Tibial nerve (tissue), 4 donors: ENCODE measurements around the gene DGUOK. TPM values are rescaled to one million over a fixed set of nuclear protein-coding genes. Genes with fewer than 3 reads are reported as not detected.

Experiments
- DNase-seq, 2 donors: peaks; one replicate each; pipeline ENCODE4 v3.0.0-alpha.2; 2019; ENCODE audit warnings: low spot score in 2 of 2
- H3K27ac ChIP-seq, 4 donors: fragments of 200-600 bp; sonication (generic) in 3 of 4; one replicate each; pipeline ENCODE4 v1.5.1; 2017 to 2019; ENCODE audit warnings: mild to moderate bottlenecking in 1 of 4
- H3K27me3 ChIP-seq, 2 donors: fragments of 200-600 bp; sonication (generic) in 1 of 2; one replicate each; pipeline versions ENCODE4 v1.5.1 to v1.6.0; 2017 to 2019
- H3K36me3 ChIP-seq, 3 donors: fragments of 200-600 bp; sonication (generic); one replicate each; pipeline ENCODE4 v1.5.1; 2018 to 2019
- H3K4me1 ChIP-seq, 4 donors: fragments of 200-600 bp; sonication (generic) in 3 of 4; one replicate each; pipeline ENCODE4 v1.5.1; 2017 to 2019
- H3K4me3 ChIP-seq, 4 donors: fragments of 200-600 bp; sonication (generic) in 3 of 4; one replicate each; pipeline ENCODE4 v1.5.1; 2017 to 2019; ENCODE audit warnings: mild to moderate bottlenecking in 1 of 4, moderate library complexity in 1 of 4
- H3K9me3 ChIP-seq, 4 donors: fragments of 200-600 bp; sonication (generic) in 3 of 4; one replicate each; pipeline ENCODE4 v1.5.1; 2017 to 2019
- CTCF ChIP-seq, 5 experiments: fragments of 200-600 bp in 3 of 5; fragments of 450-650 bp in 2 of 5; sonication (generic) in 3 of 5; IDR thresholded peaks; one replicate each; pipeline ENCODE4 v1.5.1; 2016 to 2019; ENCODE audit warnings: antibody characterized with exemption in 5 of 5, mild to moderate bottlenecking in 3 of 5, moderate library complexity in 2 of 5
- EP300 ChIP-seq, 2 donors: sonication (generic); formaldehyde crosslinking; IDR thresholded peaks; one replicate each; pipeline ENCODE4 v1.6.1; 2017; ENCODE audit warnings: antibody characterized with exemption in 2 of 2, mild to moderate bottlenecking in 1 of 2
- POLR2A ChIP-seq, 2 donors: fragments of 450-650 bp; IDR thresholded peaks; one replicate each; pipeline ENCODE4 v1.6.1; 2017; ENCODE audit warnings: antibody characterized with exemption in 2 of 2, mild to moderate bottlenecking in 2 of 2, moderate library complexity in 2 of 2
- WGBS, 2 donors: methylation state at CpG; one replicate each; pipeline ENCODE4 v1.1.5; 2018; 5-methylcytosine and 5-hydroxymethylcytosine counted together
- total RNA-seq, 4 donors: library from RNA; depleted of rRNA; stranded (reverse); fragments of >200 nt; gene quantifications; one replicate each; pipeline ENCODE4 v1.1.0, GENCODE V29; 2016

The DGUOK gene
- total RNA-seq, 4 donors from 2014 or later, result 36.9 to 63.9 (median 44.0) TPM

- TF ChIP-seq CTCF (IDR thresholded peaks at IDR 0.05) (no peak), EP300 (IDR thresholded peaks at IDR 0.05) (no peak), POLR2A (IDR thresholded peaks at IDR 0.05) (no peak)
- no peak for DNase-seq
- H3K36me3 ChIP-seq, result no peaks in the 10 kb centered on the region
- H3K9me3 ChIP-seq, result no peaks in the 10 kb centered on the region
- H3K27ac ChIP-seq, result no peak overlapping the region
- H3K4me1 ChIP-seq, result peaks cover 0 to 34% (median 6%) of the 10 kb centered on the region in 4 donors
- H3K27me3 ChIP-seq, result no peaks in the 10 kb centered on the region
- 66 to 67% methylated on average over 8 of the region's 8 CpGs for WGBS, 2 donors
- H3K4me3 ChIP-seq, result no peak overlapping the region
Measured at GRCh38 chr2:73998451-73998850, 71.8 kb downstream of the DGUOK start.

GRCh38 chr2:73998933-73999332 lies 72.3 kb downstream of the DGUOK start:
- no peak for DNase-seq
- no peaks in the 10 kb centered on the region for H3K36me3 ChIP-seq
- TF ChIP-seq POLR2A (IDR thresholded peaks at IDR 0.05), result no peak
- no peak for TF ChIP-seq EP300 (IDR thresholded peaks at IDR 0.05)
- TF ChIP-seq CTCF (IDR thresholded peaks at IDR 0.05), result no peak
- no peaks in the 10 kb centered on the region for H3K27me3 ChIP-seq
- H3K4me3 ChIP-seq, result no peak overlapping the region
- peaks cover 0 to 37% (median 9%) of the 10 kb centered on the region in 4 donors for H3K4me1 ChIP-seq
- no peaks in the 10 kb centered on the region for H3K9me3 ChIP-seq
- WGBS, 2 donors, result 74 to 78% methylated on average over 4 of the region's 4 CpGs
- H3K27ac ChIP-seq, result no peak overlapping the region

GRCh38 chr2:73999881-74000597 lies 73.4 kb downstream of the DGUOK start:
- TF ChIP-seq CTCF (IDR thresholded peaks at IDR 0.05) (no peak), EP300 (IDR thresholded peaks at IDR 0.05) (no peak), POLR2A (IDR thresholded peaks at IDR 0.05) (no peak)
- Histone ChIP-seq H3K9me3 (no peaks in the 10 kb centered on the region), H3K4me3 (no peak overlapping the region), H3K27me3 (no peaks in the 10 kb centered on the region), H3K27ac (peak overlapping the region in 1 of 4 donors; percentile 51), H3K4me1 (peaks cover 0 to 48% (median 11%) of the 10 kb centered on the region in 4 donors), H3K36me3 (no peaks in the 10 kb centered on the region)
- no peak for DNase-seq
- 25 to 31% methylated on average over 9 to 10 of the region's 10 CpGs for WGBS, 2 donors

- Histone ChIP-seq H3K27ac (peak overlapping the region in 1 of 4 donors; percentile 51), H3K27me3 (no peaks in the 10 kb centered on the region), H3K4me3 (no peak overlapping the region), H3K4me1 (peaks cover 0 to 54% (median 13%) of the 10 kb centered on the region in 4 donors), H3K9me3 (no peaks in the 10 kb centered on the region), H3K36me3 (no peaks in the 10 kb centered on the region)
- DNase-seq, result no peak
- WGBS, 2 donors, result 73 to 82% methylated on average over 5 of the region's 5 CpGs
- TF ChIP-seq EP300 (IDR thresholded peaks at IDR 0.05) (no peak), POLR2A (IDR thresholded peaks at IDR 0.05) (no peak), CTCF (IDR thresholded peaks at IDR 0.05) (no peak)
Measured at GRCh38 chr2:74000666-74001065, 74.0 kb downstream of the DGUOK start.

- no peaks in the 10 kb centered on the region for H3K9me3 ChIP-seq
- H3K27ac ChIP-seq, result peak overlapping the region in 1 of 4 donors; percentile 85
- TF ChIP-seq POLR2A (IDR thresholded peaks at IDR 0.05) (no peak), CTCF (IDR thresholded peaks at IDR 0.05) (no peak), EP300 (IDR thresholded peaks at IDR 0.05) (no peak)
- H3K27me3 ChIP-seq, result no peaks in the 10 kb centered on the region
- no peak for DNase-seq
- no peaks in the 10 kb centered on the region for H3K36me3 ChIP-seq
- no peak overlapping the region for H3K4me3 ChIP-seq
- 81 to 83% methylated on average over 4 of the region's 4 CpGs for WGBS, 2 donors
- H3K4me1 ChIP-seq, result peaks cover 0 to 58% (median 15%) of the 10 kb centered on the region in 4 donors
Measured at GRCh38 chr2:74001121-74001520, 74.4 kb downstream of the DGUOK start.
